ENCODE results near the gene FAM83G.

The FAM83G gene

DNA sequence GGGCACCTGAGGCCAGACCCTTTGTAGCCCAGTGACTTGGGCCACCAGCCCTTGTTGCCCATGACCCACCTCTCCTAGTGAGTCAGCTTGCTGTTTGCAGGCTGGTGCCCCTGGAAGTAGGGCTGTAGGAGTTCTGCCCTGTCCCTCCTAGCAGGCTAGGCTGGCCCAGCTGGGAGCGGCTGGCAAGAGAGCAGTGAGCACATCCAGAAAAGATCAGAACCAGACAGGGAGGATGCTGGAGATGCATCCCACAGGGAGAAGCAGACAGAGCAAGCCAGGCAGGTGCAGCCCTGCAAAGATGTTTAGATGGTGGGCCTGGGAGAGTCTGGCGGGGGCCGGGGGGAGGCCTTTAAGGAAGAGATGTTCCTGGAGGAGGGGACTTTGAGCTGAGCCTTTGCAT, 50.2 kb downstream of the FAM83G start:
- TF ChIP-seq, protein P1, sequence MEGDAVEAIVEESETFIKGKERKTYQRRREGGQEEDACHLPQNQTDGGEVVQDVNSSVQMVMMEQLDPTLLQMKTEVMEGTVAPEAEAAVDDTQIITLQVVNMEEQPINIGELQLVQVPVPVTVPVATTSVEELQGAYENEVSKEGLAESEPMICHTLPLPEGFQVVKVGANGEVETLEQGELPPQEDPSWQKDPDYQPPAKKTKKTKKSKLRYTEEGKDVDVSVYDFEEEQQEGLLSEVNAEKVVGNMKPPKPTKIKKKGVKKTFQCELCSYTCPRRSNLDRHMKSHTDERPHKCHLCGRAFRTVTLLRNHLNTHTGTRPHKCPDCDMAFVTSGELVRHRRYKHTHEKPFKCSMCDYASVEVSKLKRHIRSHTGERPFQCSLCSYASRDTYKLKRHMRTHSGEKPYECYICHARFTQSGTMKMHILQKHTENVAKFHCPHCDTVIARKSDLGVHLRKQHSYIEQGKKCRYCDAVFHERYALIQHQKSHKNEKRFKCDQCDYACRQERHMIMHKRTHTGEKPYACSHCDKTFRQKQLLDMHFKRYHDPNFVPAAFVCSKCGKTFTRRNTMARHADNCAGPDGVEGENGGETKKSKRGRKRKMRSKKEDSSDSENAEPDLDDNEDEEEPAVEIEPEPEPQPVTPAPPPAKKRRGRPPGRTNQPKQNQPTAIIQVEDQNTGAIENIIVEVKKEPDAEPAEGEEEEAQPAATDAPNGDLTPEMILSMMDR (IDR thresholded peaks at IDR 0.05; ENCODE audit: low read depth, low read length, missing control alignments) = no peak
- no peak overlapping the region for H3K4me3 ChIP-seq (ENCODE audit: low read depth, low read length)
- in situ Hi-C loops (cut with HindIII; ENCODE audit: low sequenced_read_pairs) = no loop called here
- DNase-seq (ENCODE audit: low read depth) = no peak

- no peak for DNase-seq (ENCODE audit: low read depth)
- TF ChIP-seq, protein P1 (IDR thresholded peaks at IDR 0.05; ENCODE audit: low read depth, low read length, missing control alignments) = no peak
- H3K4me3 ChIP-seq (ENCODE audit: low read depth, low read length) = no peak overlapping the region
- in situ Hi-C loops (cut with HindIII; ENCODE audit: low sequenced_read_pairs) = no loop called here
These were observed 51.3 kb downstream of the FAM83G start for GRCh38 chr17:18953231-18953728.

DNA sequence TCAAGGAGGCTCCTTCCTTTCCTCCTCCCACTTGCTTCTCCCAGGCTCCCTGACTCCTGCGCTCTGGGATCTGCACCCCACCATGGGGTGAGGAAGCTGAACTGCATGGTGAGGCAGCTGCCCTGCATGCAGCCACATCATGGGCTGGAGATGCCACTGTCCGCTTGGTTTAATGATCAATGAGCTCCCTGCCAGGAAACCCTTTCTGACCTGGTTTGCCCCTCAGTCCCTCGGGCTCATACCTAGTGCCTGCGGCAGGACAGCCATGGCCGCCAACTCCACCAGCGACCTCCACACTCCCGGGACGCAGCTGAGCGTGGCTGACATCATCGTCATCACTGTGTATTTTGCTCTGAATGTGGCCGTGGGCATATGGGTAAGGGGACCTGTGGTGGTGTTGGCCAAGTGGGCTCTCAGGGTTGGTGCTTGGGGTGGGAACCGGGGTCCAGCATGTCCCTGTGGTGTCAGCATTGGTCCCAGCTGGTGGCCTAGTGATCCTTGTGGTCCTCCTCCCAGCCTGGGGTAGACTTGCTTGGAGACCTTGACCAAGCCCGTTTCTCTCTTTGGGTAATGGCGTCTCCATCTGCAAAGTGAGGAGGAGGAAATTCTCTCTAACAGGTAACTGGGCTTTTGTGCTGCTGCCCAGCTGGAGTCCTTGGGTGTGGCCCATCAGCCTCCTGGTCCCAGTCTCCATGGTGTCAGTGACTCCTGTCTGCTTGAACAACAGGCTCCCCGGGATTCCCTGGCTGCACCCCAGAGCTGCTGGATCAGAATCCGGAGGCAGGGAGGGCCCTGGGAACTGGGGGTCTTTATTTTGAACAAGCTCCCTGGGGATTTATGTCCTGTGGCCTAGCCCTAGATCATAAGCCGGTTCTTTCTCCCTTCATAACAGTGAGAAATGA, 52.4 kb downstream of the FAM83G start, which contains the start of gene SLC5A10:
Gene SLC5A10 (plus strand): TSS at position 225 of the 902 bp plus-strand sequence. CDS start 41 bp downstream, at position 266.
- in situ Hi-C loops (cut with HindIII; ENCODE audit: low sequenced_read_pairs) = no loop called here
- no peak for DNase-seq (ENCODE audit: low read depth)
- TF ChIP-seq, protein P1 (IDR thresholded peaks at IDR 0.05; ENCODE audit: low read depth, low read length, missing control alignments) = peak; percentile 43
- no peak within 1 kb of the TSS for H3K4me3 ChIP-seq (ENCODE audit: low read depth, low read length)

DNA sequence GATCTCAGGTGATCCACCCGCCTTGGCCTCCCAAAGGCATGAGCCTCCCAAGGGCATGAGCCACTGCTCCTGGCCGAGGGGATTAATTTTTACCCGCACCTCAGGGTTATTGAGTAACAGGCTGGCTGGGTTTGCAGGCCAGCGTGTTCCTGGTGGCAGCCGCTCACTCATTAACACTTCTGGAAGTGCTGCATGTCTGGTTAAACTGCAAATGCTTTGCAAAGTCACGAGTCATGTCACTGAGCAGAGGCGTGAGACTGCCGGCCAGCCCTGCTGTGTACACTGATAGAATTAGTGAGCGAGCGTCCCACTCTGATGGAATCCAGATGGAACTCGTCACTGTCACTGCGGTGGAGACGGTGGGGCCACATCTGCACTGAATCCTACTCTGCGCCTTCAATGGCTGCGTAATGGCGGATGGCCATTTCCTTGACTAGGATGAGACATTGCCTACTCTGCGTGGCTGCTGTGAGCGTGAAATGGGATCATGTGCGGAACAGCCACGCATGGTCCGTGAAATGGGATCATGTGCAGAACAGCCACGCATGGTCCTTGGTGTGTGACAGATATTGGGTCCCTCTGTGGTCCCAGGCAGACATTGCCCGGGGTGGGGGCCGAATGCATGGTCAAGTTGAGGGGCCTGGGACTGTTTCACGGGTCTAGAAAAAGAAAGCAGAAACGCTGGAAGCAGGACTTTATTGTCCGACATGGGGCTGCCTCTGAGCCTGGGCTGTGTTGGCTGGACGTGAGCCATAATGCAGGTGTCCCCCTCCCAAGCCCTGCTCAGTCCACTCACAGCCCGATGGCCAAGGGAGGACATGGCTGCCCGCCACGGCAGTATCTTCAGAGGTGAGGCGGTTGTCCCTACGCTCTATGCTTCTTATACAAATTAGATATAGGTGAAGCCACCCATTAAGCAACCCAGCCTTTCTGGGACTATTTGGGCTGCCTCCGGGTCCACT, 53.3 kb downstream of the FAM83G start:
- H3K4me3 ChIP-seq (ENCODE audit: low read depth, low read length) = no peak overlapping the region
- TF ChIP-seq, protein P1 (IDR thresholded peaks at IDR 0.05; ENCODE audit: low read depth, low read length, missing control alignments) = no peak
- DNase-seq (ENCODE audit: low read depth) = no peak
- in situ Hi-C loops (cut with HindIII; ENCODE audit: low sequenced_read_pairs) = no loop called here

- TF ChIP-seq, protein P1 (IDR thresholded peaks at IDR 0.05; ENCODE audit: low read depth, low read length, missing control alignments) = no peak
- in situ Hi-C loops (cut with HindIII; ENCODE audit: low sequenced_read_pairs) = no loop called here
- no peak overlapping the region for H3K4me3 ChIP-seq (ENCODE audit: low read depth, low read length)
These were observed 54.2 kb downstream of the FAM83G start for GRCh38 chr17:18950346-18950745.

DNA sequence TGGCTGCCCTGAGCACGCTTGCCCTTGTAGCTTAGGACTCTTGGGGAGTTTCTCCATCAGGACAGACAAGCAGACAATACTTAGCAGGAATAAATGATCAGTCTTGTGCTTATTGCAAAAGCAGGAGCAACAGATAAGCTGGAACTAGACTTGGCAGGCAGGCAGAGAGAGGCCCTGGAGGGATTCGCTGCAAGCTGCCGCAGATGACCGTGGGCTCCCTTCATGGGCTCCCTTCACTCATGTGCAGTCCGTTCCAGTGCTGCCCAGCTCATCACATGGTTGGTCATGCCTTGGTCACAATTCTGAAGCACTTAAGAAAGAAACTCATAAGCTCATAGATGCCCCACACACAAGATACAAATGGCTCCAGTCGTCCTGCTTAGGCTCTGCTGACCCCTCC, 55.0 kb downstream of the FAM83G start:
- in situ Hi-C loops (cut with HindIII; ENCODE audit: low sequenced_read_pairs) = no loop called here
- H3K4me3 ChIP-seq (ENCODE audit: low read depth, low read length) = no peak overlapping the region
- TF ChIP-seq, protein P1 (IDR thresholded peaks at IDR 0.05; ENCODE audit: low read depth, low read length, missing control alignments) = no peak
- DNase-seq (ENCODE audit: low read depth) = no peak

More at GRCh38 chr17:18950346-18950745, 54.2 kb downstream of the FAM83G start:
- DNase-seq (ENCODE audit: low read depth) = no peak
